ENCODE measurements around the gene WFDC8.

WFDC8 gene

GRCh38 chr20:45547206-45547770 lies 31.8 kb downstream of the WFDC8 start, which contains the start of gene EPPIN:
Gene EPPIN, minus strand, starts transcription at chr20:45547401. Its CDS starts 44 bp downstream, at chr20:45547357.
- DNase-seq = no peak

DNA sequence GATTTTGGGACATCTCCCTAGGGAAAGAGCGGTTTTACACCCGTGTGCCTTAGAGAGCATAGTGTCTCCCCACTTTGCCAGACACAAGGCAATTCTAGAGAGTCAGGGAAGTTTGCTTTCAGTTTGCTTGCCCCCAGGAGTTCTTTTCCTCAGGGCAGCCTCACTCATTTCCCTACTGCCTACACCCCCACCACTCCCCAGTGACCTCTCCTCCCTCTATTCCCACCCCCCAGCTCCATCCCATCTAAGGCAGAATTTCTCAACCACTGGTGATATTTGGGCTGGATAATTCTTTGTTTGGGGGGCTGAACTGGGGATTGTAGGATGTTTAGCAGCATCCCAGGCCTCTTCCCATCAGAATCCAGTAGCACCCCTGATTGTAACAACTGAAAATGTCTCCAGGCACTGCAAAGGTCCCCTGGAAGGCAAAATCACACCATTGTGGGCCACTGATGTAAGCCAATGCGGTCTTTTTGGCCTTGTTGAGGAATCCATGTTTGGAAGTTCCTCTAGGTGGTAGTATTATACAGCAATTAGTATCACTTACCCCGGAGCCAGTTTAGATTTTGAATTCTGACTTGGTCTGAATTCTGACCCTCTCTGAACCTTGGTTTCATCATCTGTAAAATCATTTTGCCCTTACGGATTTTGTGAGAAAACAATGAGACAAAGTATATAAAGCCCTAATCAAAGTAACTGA lies 33.2 kb downstream of the WFDC8 start:
- no peak for DNase-seq

DNA sequence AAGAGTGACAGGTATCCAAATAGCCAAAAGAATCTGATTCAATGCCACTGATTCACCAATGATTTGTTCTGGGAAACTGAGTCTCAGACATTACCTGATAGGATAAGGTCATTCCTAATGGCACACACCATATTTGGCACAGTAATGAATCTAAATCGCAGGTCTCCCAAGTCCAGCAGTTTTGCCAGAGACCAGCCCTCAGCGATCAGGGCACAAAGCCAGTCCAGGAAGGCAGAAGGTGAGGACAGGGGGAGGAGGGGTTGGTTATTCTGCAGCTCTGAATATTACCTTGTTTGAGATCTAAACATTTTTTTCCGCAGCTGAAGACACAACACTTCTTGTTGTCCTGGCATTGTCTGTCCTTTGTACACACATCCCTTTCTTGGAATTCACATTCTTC lies 33.7 kb downstream of the WFDC8 start:
- no peak for DNase-seq

- DNase-seq = no peak
Measured at GRCh38 chr20:45539382-45539781, 39.7 kb downstream of the WFDC8 start, which contains the start of gene WFDC6. Gene WFDC6, minus strand, starts transcription at chr20:45539482. Its CDS starts 75 bp downstream, at chr20:45539407.

DNA sequence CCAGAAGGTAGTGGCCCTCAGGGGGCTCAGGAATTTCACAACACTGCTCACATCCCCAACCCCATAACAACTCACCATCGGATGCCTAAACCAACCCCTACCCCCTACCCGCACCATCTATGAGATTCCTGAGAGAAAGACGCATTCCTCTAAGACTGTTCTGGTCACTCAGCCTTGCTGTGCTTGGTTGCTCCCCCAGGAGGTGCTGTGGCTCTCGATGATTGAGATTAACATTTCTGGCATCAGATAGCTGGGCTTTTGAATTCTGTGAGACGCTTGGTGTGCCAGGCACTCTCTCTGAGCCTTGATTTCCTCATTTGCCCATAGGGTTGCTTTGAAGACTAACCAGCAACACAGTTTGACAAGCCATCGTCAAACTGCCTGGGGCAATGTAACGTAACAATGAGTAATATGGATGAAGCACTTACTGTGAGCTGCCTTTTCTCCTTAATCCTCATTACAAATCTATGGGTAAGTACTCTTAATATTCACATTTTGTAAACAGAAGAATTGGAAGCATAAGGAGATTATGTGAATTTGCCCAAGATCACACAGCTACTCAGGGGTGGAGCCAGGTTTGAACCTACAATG lies 40.8 kb downstream of the WFDC8 start:
- DNase-seq = no peak

- no peak for DNase-seq
Measured at GRCh38 chr20:45527294-45527693, 51.8 kb downstream of the WFDC8 start.

- DNase-seq = no peak
Measured at GRCh38 chr20:45523821-45524220, 55.3 kb downstream of the WFDC8 start.

- DNase-seq = no peak
Measured at GRCh38 chr20:45518282-45518681, 60.8 kb downstream of the WFDC8 start.

DNA sequence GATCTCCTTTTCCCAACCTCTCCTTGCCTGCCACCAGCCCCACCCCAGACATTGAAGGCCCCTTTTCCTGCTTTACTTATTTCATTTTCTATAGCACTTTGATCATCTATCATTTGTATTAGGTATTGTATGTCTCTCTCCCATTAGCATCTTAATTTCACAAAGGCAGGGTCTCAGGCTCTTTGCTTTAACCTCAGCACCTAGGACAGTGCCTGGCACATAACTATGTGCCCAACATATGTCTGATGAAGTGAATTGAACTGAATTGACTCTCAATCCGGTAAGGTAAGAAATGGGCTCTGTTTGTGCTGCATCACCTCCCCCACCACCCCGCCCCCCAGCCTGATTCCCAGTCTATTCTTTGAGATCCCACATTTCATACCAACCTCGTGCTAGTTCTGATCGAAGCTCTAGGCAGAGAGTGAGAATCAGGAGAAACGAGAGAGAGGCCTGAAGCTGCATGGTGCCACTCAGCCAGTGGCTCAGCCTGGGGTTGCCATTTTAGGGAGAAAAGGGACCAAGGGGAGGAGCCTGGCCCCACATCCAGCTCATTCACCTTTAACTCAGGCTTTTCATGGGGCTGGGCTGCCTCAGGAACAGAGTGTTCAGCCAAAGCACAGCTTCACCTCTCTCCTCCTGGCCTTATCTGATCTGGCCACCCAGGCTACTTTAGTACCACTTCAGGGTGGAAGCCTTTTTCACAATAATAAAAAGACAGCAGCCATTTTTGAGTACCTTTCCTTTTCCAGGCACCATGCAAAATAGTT lies 63.8 kb downstream of the WFDC8 start, which contains the start of gene SPINT3:
Gene SPINT3 (minus strand): TSS at position 476 of the 767 bp plus-strand sequence. CDS start 14 bp downstream, at position 462.
- DNase-seq = no peak

GRCh38 chr20:45510242-45510862 lies 68.7 kb downstream of the WFDC8 start:
- no peak for DNase-seq

DNA sequence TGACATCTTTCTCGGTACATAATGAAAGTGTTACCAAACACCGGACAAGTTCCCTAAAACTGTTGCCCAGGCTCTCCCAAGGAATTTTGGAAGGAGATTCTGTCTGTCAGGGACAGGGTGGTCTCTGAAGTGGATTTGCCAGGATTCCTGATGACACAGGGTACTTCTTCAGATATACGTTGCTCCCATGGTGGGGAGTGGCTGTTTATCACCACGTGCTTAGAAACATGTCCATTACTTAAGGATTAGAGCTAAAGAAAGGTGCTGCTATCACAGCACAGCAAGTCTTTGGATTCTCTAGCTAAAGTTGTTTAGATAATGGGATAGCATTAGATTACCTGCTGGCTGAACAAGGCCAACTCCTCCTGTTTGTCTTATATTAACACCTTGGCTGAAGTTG lies 70.0 kb downstream of the WFDC8 start:
- DNase-seq = no peak

DNA sequence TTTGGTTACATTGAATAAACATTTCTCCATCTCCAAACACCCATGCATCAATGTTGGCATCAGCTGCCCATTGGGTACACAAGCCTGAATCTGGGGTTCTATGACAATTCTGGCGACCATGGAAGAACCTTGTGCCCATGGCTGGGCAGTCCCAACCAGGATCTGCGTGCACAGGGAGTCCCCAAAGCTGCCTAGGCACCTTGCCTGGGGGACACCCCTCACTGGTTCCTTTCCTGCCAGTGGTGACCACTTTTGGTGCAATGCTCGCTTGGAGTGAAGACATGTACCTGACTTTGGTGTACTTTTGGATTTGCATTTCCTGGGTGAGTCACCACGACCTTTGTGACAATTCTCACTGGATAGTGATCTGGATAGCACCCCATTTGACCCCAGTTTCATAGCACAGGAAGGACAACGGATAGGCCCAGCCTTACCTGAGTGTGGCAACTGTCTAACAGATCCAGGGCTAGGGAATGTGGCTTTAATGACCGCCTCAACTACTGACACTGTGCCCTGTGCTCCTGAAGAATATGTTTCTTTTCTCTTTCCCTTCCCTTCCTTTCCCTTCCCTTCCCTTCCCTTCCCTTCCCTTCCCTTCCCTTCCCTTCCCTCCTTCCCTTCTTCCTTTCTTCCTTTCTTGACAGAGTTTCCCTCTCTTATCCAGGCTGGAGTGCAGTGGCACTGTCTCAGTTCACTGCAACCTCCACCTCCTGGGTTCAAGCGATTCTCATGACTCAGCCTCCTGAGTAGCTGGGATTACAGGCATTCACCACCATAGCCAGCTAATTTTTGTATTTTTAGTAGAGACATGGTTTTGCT lies 70.8 kb downstream of the WFDC8 start:
- no peak for DNase-seq

GRCh38 chr20:45507011-45507820 lies 71.9 kb downstream of the WFDC8 start:
- DNase-seq = no peak

GRCh38 chr20:45506398-45506797 lies 72.7 kb downstream of the WFDC8 start:
- DNase-seq = no peak

DNA sequence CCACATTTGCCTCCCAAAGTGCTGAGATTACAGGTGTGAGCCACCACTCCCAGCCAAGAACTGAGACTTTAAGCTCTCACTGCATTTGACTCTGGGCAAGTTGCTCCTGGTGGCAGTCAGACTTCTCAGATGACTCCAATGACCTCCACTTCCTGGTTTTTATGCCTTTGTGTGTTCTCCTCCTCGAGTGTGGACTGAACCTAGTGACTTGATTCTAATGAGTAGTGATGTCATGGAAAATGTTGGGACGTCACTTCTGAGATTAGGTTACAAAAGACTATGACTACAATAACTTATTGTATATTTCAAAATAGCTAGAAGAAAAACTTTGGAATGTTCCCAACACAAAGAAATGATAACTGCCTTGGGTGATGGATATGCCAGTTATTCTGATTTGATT lies 75.7 kb downstream of the WFDC8 start:
- no peak for DNase-seq

- DNase-seq = no peak
Measured at GRCh38 chr20:45502561-45502960, 76.5 kb downstream of the WFDC8 start.
